Esophagus squamous epithelium (tissue), 4 donors: ENCODE results near the gene FOXP1.

Source experiments
- CTCF ChIP-seq, 6 experiments: fragments of 450-650 bp in 4 of 6; fragments of 200-600 bp in 2 of 6; sonication (generic) in 2 of 6; IDR thresholded peaks; one replicate each; pipeline ENCODE4 v1.5.1; 2016 to 2019; ENCODE audit warnings: antibody characterized with exemption in 6 of 6, mild to moderate bottlenecking in 4 of 6, moderate library complexity in 4 of 6
- POLR2A ChIP-seq, 4 donors: fragments of 450-650 bp; IDR thresholded peaks; one replicate each; pipeline ENCODE4 v1.6.1; 2017; ENCODE audit warnings: antibody characterized with exemption in 4 of 4, mild to moderate bottlenecking in 4 of 4, moderate library complexity in 3 of 4

GRCh38 chr3:71598292-71598691 lies 14.8 kb upstream of the FOXP1 start:
- TF ChIP-seq CTCF (IDR thresholded peaks at IDR 0.05) (no peak), POLR2A (IDR thresholded peaks at IDR 0.05) (no peak)
